Loucy (cell line): ENCODE results near the gene ADIPOR2.

Experiments
- H2AFZ ChIP-seq: fragments of 200-600 bp; sonication (generic); 2 replicates; pipeline ENCODE4 v1.6.0; 2016; ENCODE audit warnings: antibody characterized with exemption, mild to moderate bottlenecking, low read length, moderate library complexity
- H3F3A ChIP-seq: fragments of 200-600 bp; 2 replicates; pipeline ENCODE4 v1.6.0; 2016; ENCODE audit warnings: antibody characterized with exemption, low read depth, mild to moderate bottlenecking
- H3K27me3 ChIP-seq: fragments of 200-600 bp; sonication (generic); 2 replicates; pipeline ENCODE4 v1.6.1; 2014; ENCODE audit warnings: low read length, mild to moderate bottlenecking; ENCODE audit not compliant: insufficient read depth, poor library complexity, severe bottlenecking
- H3K36me3 ChIP-seq: fragments of 200-600 bp; sonication (generic); 2 replicates; pipeline ENCODE4 v1.6.1; 2016; ENCODE audit warnings: low read length; ENCODE audit not compliant: insufficient read depth
- H3K4me1 ChIP-seq: fragments of 200-600 bp; sonication (generic); 2 replicates; pipeline ENCODE4 v1.5.1; 2014; ENCODE audit warnings: low read length, mild to moderate bottlenecking; ENCODE audit not compliant: insufficient read depth, poor library complexity, severe bottlenecking
- H3K4me2 ChIP-seq: fragments of 200-600 bp; sonication (generic); 2 replicates; pipeline ENCODE4 v1.6.0; 2014; ENCODE audit warnings: antibody characterized with exemption, low read length, low read depth, mild to moderate bottlenecking; ENCODE audit not compliant: poor library complexity, severe bottlenecking
- H3K4me3 ChIP-seq: fragments of 200-600 bp; sonication (generic); 2 replicates; pipeline ENCODE4 v1.5.1; 2014; ENCODE audit warnings: low read length, mild to moderate bottlenecking, mixed read lengths; ENCODE audit not compliant: poor library complexity, severe bottlenecking
- H3K79me2 ChIP-seq: fragments of 200-600 bp; sonication (generic); 2 replicates; pipeline ENCODE4 v1.6.1; 2014; ENCODE audit warnings: low read length; ENCODE audit not compliant: insufficient read depth
- H3K9ac ChIP-seq: fragments of 200-600 bp; sonication (generic); 2 replicates; pipeline ENCODE4 v1.6.0; 2014; ENCODE audit warnings: mild to moderate bottlenecking, low read depth, low read length, moderate library complexity; ENCODE audit not compliant: poor library complexity, severe bottlenecking
- H3K9me2 ChIP-seq: fragments of 200-600 bp; sonication (generic); replicated peaks from 2 replicates; pipeline ENCODE4 v1.6.1; 2016; ENCODE audit warnings: low read depth, low read length, mixed read lengths
- H3K9me3 ChIP-seq: fragments of 200-600 bp; sonication (generic); 2 replicates; pipeline ENCODE4 v1.6.1; 2014; ENCODE audit warnings: mild to moderate bottlenecking, antibody characterized with exemption, low read length, low read depth; ENCODE audit not compliant: insufficient read depth
- H4K20me1 ChIP-seq: fragments of 200-600 bp; sonication (generic); 2 replicates; pipeline ENCODE4 v1.6.0; 2014; ENCODE audit warnings: antibody characterized with exemption, low read length, mild to moderate bottlenecking; ENCODE audit not compliant: insufficient read depth, poor library complexity, severe bottlenecking
- EZH2phosphoT487 ChIP-seq: fragments of 200-600 bp; IDR thresholded peaks from 2 replicates; pipeline ENCODE4 v1.6.1; 2018; ENCODE audit warnings: antibody characterized with exemption, mild to moderate bottlenecking, moderate library complexity, borderline replicate concordance
- TF ChIP-seq, protein P1 (sequence below): fragments of 200-600 bp; sonication (generic); conservative IDR thresholded peaks from 2 replicates; pipeline ENCODE4 v1.5.1; 2014; ENCODE audit warnings: mild to moderate bottlenecking, antibody characterized with exemption, low read length

Gene ADIPOR2

DNA sequence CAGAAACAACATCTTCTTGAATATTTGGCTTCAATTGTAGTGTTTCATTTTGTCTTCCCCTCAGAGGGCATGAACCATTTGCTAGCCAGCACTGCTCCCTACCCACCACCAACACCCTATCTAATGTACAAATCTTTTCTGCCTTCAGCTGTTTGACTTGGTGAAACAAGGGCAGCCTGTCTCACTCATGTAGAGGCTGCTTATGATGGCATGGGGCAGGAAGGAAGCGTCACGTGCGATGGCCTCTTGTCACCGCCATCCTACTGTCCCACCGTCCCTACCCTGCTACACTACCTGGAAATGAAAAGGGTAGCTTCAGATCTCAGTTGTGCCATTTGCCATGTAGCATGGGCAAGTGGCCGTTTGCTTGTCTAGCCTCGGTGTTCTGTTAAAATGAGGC lies 99.6 kb downstream of the ADIPOR2 start:
- no peak for TF ChIP-seq EZH2phosphoT487
- TF ChIP-seq, protein P1, sequence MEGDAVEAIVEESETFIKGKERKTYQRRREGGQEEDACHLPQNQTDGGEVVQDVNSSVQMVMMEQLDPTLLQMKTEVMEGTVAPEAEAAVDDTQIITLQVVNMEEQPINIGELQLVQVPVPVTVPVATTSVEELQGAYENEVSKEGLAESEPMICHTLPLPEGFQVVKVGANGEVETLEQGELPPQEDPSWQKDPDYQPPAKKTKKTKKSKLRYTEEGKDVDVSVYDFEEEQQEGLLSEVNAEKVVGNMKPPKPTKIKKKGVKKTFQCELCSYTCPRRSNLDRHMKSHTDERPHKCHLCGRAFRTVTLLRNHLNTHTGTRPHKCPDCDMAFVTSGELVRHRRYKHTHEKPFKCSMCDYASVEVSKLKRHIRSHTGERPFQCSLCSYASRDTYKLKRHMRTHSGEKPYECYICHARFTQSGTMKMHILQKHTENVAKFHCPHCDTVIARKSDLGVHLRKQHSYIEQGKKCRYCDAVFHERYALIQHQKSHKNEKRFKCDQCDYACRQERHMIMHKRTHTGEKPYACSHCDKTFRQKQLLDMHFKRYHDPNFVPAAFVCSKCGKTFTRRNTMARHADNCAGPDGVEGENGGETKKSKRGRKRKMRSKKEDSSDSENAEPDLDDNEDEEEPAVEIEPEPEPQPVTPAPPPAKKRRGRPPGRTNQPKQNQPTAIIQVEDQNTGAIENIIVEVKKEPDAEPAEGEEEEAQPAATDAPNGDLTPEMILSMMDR: no peak
- Histone ChIP-seq H4K20me1 (no peaks in the 10 kb centered on the region), H3K27me3 (no peaks in the 10 kb centered on the region), H3K9ac (no peak overlapping the region), H3K4me3 (no peak overlapping the region), H2AFZ (no peak overlapping the region), H3K9me2 (no peaks in the 10 kb centered on the region), H3F3A (no peaks in the 10 kb centered on the region), H3K4me1 (peaks cover 13% of the 10 kb centered on the region), H3K36me3 (peaks cover 28% of the 10 kb centered on the region; the same call in 1 of the 2 replicates), H3K9me3 (no peaks in the 10 kb centered on the region), H3K79me2 (no peaks in the 10 kb centered on the region), H3K4me2 (no peak overlapping the region)

DNA sequence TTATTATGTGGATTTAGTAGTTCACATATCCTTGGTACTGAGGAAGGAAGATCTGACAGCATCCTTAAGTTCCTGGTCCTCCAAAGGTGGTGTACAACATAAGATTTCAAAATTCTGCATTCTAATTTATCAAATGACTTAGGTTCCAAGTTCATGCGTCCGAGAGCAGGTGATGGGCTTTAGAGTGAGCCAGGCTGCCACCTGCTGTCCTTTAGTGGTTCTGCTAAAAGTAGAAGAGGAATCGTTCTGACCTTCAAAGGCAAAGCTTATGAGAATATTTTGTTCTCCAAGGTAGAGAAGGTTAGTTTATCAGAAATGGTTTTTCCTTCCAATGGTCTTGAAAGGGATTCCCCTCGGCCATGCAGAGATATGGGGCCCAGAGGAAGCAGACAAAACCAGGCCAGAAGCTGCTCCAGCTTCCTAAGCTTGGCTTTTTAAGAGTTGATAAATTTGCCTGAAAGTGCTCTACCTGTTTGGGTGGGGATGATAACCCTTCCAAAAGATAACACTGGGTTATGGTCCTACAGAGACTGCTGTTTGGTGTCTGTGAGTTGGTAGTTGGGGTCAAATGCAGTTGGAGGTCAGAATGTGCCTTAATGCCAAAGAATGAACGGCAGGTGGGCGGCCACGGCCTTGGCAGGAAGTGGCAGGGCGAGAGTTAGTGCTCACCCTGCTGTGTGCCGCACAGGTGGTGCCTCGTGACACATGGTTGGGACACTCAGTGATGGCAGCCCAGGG lies 100.4 kb downstream of the ADIPOR2 start:
- Histone ChIP-seq H2AFZ (no peak overlapping the region), H3K4me2 (no peak overlapping the region), H3K9ac (no peak overlapping the region), H3K79me2 (no peaks in the 10 kb centered on the region), H3K9me3 (no peaks in the 10 kb centered on the region), H4K20me1 (no peaks in the 10 kb centered on the region), H3K4me1 (peaks cover 14% of the 10 kb centered on the region), H3K4me3 (no peak overlapping the region), H3K27me3 (no peaks in the 10 kb centered on the region), H3K36me3 (peaks cover 20% of the 10 kb centered on the region; the same call in 1 of the 2 replicates), H3F3A (no peaks in the 10 kb centered on the region), H3K9me2 (no peaks in the 10 kb centered on the region)
- no peak for TF ChIP-seq EZH2phosphoT487
- TF ChIP-seq, protein P1: peak; percentile 89

DNA sequence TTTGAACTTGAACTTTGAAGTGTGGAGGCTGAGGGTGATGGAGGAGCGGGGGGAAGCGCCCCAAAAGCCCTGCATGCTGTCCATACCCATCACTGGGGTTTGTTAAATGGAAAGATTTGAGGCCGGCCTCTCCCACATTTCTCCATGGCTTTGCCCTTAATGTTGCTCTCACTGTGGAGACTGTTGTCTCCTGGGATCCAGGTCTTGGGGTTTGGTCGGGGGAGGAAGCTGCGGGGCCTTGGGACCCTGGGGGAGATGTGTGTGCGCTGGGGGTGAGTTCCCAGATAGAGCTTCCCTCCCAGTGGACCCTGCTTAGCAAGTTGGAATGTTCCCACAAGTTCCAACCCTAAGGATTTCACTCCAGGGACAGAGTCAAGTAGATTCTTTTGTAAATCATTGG lies 101.5 kb downstream of the ADIPOR2 start:
- H3K4me2 ChIP-seq: no peak overlapping the region
- H3K4me3 ChIP-seq: no peak overlapping the region
- no peaks in the 10 kb centered on the region for H3K79me2 ChIP-seq
- TF ChIP-seq EZH2phosphoT487: no peak
- TF ChIP-seq, protein P1: no peak
- no peaks in the 10 kb centered on the region for H4K20me1 ChIP-seq
- no peaks in the 10 kb centered on the region for H3K27me3 ChIP-seq
- no peaks in the 10 kb centered on the region for H3F3A ChIP-seq
- no peaks in the 10 kb centered on the region for H3K9me2 ChIP-seq
- H3K9me3 ChIP-seq: no peaks in the 10 kb centered on the region
- H3K9ac ChIP-seq: no peak overlapping the region
- peaks cover 8% of the 10 kb centered on the region; the same call in 1 of the 2 replicates for H3K36me3 ChIP-seq
- no peak overlapping the region for H2AFZ ChIP-seq
- H3K4me1 ChIP-seq: peaks cover 17% of the 10 kb centered on the region
